GM12892 (cell line): ENCODE measurements around the gene PRKCZ.

Experiments used
- DNase-seq: peaks from one replicate; pipeline ENCODE4 v3.0.0; 2011; ENCODE audit not compliant: insufficient read length
- FAIRE-seq: peaks from 2 replicates; lab custom pipeline; 2011; peaks lifted over from hg19 to GRCh38; lab: Jason Lieb, UNC
- POLR2A ChIP-seq: IDR thresholded peaks from 2 replicates; pipeline ENCODE4 v1.6.1; 2011; ENCODE audit warnings: low read depth, low read length, control low read depth
- POLR2AphosphoS5 ChIP-seq: IDR thresholded peaks from 2 replicates; pipeline ENCODE4 v1.6.1; 2011; ENCODE audit warnings: low read depth, low read length, control low read depth
- TAF1 ChIP-seq: IDR thresholded peaks from 2 replicates; pipeline ENCODE4 v1.6.1; 2011; ENCODE audit warnings: low read depth, mild to moderate bottlenecking, control low read depth, low read length, borderline replicate concordance

Gene PRKCZ

GRCh38 chr1:2027961-2028583 lies 22.1 kb upstream of the PRKCZ start:
- TF ChIP-seq POLR2A (no peak), TAF1 (no peak), POLR2AphosphoS5 (no peak)
- FAIRE-seq (no peak), DNase-seq (no peak)

DNA sequence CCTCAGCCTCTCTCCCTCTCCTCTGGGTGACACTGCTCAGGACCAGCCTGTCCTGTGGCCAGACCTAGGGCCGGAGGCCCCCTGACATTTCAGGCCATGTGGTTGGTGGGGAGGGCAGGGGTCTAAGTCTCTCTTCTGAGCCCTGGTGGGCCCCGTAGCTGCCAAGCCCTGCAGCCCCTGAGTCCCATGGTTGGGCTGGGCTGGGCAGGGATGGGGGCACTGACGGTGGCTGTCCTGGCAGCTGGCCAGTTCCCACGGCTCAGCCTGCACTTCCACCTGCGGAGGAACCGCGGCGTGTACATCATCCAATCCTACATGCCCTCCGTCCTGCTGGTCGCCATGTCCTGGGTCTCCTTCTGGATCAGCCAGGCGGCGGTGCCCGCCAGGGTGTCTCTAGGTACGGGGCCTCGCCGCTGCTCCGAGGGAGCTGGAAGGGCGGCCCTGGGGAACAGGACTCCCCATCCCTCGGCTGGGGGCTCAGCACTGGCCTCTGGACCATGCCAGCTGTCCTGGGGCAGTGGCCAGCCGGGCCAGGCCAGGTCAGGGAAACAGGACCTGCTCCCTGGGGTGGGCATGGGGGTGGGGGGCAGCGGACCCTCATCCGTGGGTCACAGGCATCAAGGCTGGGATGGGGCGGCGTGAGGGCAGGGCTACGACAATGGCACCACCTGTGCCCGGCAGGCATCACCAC lies 21.2 kb upstream of the PRKCZ start:
- TF ChIP-seq TAF1 (no peak), POLR2AphosphoS5 (no peak), POLR2A (no peak)
- FAIRE-seq (no peak), DNase-seq (no peak)

GRCh38 chr1:2029561-2029960 lies 20.6 kb upstream of the PRKCZ start:
- no peak for DNase-seq
- no peak for FAIRE-seq
- TF ChIP-seq POLR2AphosphoS5 (no peak), TAF1 (no peak), POLR2A (no peak)

GRCh38 chr1:2030076-2030871 lies 19.9 kb upstream of the PRKCZ start:
- no peak for FAIRE-seq
- no peak for DNase-seq
- TF ChIP-seq POLR2A, result no peak
- no peak for TF ChIP-seq POLR2AphosphoS5
- TF ChIP-seq TAF1, result no peak

DNA sequence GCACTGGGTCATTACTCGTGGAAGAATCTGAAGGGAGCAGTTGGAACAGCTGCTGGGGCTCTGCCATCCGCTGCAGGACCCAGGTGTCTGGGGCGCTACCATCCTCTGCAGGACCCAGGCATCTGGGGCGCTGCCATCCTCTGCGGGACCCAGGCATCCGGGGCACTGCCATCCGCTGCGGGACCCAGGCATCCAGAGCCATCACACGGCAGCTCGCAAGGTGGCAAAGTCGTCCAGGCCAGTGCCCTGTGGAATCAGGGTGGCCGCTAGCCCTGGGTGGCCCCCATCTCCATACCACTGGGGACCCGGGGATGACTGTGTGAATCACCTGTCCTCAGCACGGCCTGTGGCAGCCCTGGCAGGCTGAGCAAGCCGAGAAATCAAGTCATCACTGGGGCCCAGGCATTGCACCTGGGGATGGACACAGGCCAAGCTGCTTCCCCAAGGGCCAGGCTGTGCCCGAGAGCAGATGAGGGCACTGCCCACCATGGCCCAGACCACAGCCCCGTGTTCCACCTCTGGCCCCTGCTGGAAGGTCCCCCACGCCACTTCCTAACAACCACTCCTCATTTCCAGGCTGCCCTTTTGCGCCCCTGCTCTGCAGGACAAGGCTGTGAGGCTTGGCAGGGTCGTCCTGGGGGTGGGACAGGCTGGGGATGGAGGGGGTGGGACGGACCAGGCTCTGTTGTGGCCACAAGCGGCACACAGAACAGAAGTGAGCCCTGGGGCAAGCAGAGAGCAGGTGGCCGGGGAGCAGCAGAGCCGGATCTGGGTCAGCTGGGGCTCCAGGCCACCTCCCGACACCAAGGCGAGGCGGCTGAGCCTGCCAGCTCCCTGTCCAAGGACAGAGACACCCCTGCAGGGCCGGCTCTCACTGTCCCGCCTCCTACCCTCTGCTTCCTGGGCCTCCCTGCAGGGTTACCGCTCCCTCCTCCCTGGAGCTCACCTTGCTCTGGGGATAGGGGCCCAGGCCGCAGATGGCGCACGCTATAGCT lies 18.4 kb upstream of the PRKCZ start:
- FAIRE-seq, result no peak

DNA sequence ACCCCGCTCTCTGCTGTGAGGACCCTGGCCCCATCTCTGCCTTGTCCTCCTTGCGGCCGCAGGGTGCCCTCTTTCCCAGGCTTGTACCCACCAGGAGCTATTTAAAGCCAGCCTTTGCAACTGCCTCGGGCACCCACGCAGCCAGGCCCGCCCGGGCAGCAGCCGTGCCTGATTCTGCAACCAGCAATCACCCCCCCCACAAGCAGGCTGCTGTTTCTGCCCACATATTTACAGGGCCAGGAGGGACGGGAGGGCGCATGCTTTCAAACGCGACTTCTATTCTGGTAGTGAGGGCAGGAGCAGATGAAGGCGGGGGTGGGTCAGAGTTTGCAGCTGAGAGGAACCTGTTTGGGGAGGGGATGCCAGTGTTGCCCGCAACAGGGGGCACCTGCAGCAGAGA lies 17.5 kb upstream of the PRKCZ start:
- FAIRE-seq (no peak), DNase-seq (no peak)
- no peak for TF ChIP-seq POLR2AphosphoS5
- TF ChIP-seq POLR2A, result no peak
- TF ChIP-seq TAF1, result no peak

More for the DNA sequence above, 18.4 kb upstream of the PRKCZ start:
- DNase-seq, result no peak
- TF ChIP-seq POLR2A (no peak), TAF1 (no peak), POLR2AphosphoS5 (no peak)

- no peak for FAIRE-seq
- no peak for DNase-seq
- TF ChIP-seq TAF1, result no peak
Observed at GRCh38 chr1:2033165-2033564, 17.0 kb upstream of the PRKCZ start.

DNA sequence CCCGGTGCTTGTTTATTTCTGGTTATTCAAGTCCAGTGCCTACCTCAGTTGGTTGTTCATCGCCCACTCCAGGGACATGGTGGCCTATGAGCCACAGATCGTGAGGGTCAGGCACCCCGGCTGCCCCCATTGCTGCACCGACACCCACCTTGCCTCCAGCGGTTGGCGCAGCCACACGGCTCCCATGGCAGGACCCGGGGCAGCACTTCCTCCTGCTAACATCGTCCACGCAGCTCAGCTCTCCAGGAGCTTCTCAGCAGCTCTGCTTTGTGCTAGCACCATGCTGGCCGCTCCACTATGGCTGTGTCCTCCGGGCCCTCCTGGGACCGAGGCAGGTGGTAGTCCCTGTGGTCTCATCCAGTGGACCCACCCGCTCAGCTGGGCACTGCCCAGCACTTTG lies 13.9 kb upstream of the PRKCZ start:
- DNase-seq, result no peak
- TF ChIP-seq POLR2A (no peak), TAF1 (no peak)
- FAIRE-seq, result no peak

GRCh38 chr1:2037314-2037979 lies 12.8 kb upstream of the PRKCZ start:
- FAIRE-seq, result no peak

GRCh38 chr1:2038229-2038628 lies 12.0 kb upstream of the PRKCZ start:
- TF ChIP-seq POLR2AphosphoS5 (no peak), POLR2A (no peak), TAF1 (no peak)
- DNase-seq, result no peak
- no peak for FAIRE-seq

More at GRCh38 chr1:2037314-2037979, 12.8 kb upstream of the PRKCZ start:
- TF ChIP-seq POLR2AphosphoS5 (no peak), POLR2A (no peak), TAF1 (no peak)
- no peak for DNase-seq

GRCh38 chr1:2039251-2039650 lies 11.0 kb upstream of the PRKCZ start:
- FAIRE-seq (no peak), DNase-seq (no peak)
- no peak for TF ChIP-seq POLR2A

- DNase-seq (no peak), FAIRE-seq (no peak)
- no peak for TF ChIP-seq POLR2AphosphoS5
- no peak for TF ChIP-seq POLR2A
- TF ChIP-seq TAF1, result no peak
Observed at GRCh38 chr1:2041305-2041704, 8.9 kb upstream of the PRKCZ start.
